HG03558 (cell line): ENCODE measurements around the gene GALNT9.
"Not testable (repeated sequence)": the region's sequence is repeated elsewhere in the genome, so short reads cannot be mapped to it uniquely, and the experiment has no call there.

ENCODE experiments used
- ATAC-seq: cut with Tn5 transposase; IDR thresholded peaks from one replicate; pipeline ENCODE4 v1.9.1; 2021; ENCODE audit warnings: moderate number of reproducible peaks; ENCODE audit not compliant: unreplicated experiment; ENCODE audit errors: extremely low read depth

GALNT9 gene

GRCh38 chr12:132226604-132227003, 102.8 kb downstream of the GALNT9 start:
- no peak for ATAC-seq

- no peak for ATAC-seq
Observed at GRCh38 chr12:132225214-132225613, 104.2 kb downstream of the GALNT9 start.

- no peak for ATAC-seq
Observed at GRCh38 chr12:132224484-132224883, 104.9 kb downstream of the GALNT9 start.

- no peak for ATAC-seq
Observed at GRCh38 chr12:132222808-132223173, 106.6 kb downstream of the GALNT9 start.

GRCh38 chr12:132222096-132222807, 107.1 kb downstream of the GALNT9 start:
- no peak for ATAC-seq

- ATAC-seq = not testable (repeated sequence)
Observed at GRCh38 chr12:132219761-132220160, 109.6 kb downstream of the GALNT9 start.

- no peak for ATAC-seq
Observed at GRCh38 chr12:132219323-132219722, 110.1 kb downstream of the GALNT9 start.

GRCh38 chr12:132218915-132219314, 110.5 kb downstream of the GALNT9 start:
- no peak for ATAC-seq

- ATAC-seq = no peak
Observed at GRCh38 chr12:132218527-132218875, 110.9 kb downstream of the GALNT9 start.

GRCh38 chr12:132217800-132218526, 111.4 kb downstream of the GALNT9 start:
- no peak for ATAC-seq

GRCh38 chr12:132217371-132217770, 112.0 kb downstream of the GALNT9 start:
- ATAC-seq = no peak

- ATAC-seq = no peak
Observed at GRCh38 chr12:132216354-132216987, 112.9 kb downstream of the GALNT9 start.

- no peak for ATAC-seq
Observed at GRCh38 chr12:132215299-132215989, 113.9 kb downstream of the GALNT9 start.

GRCh38 chr12:132214891-132215290, 114.5 kb downstream of the GALNT9 start:
- no peak for ATAC-seq

- no peak for ATAC-seq
Observed at GRCh38 chr12:132214161-132214476, 115.3 kb downstream of the GALNT9 start.

- no peak for ATAC-seq
Observed at GRCh38 chr12:132213359-132214160, 115.8 kb downstream of the GALNT9 start.

- no peak for ATAC-seq
Observed at GRCh38 chr12:132211816-132212215, 117.6 kb downstream of the GALNT9 start.

- ATAC-seq = no peak
Observed at GRCh38 chr12:132211326-132211725, 118.1 kb downstream of the GALNT9 start.

GRCh38 chr12:132210223-132211055, 119.0 kb downstream of the GALNT9 start:
- no peak for ATAC-seq
